ENCODE results near the gene SEC61A2. TPM values are rescaled to one million over a fixed set of nuclear protein-coding genes. Genes with fewer than 3 reads are reported as not detected.

SEC61A2 gene
- total RNA-seq, 4 donors from 2014 or later, result 3.8 to 23.0 (median 16.2) TPM

GRCh38 chr10:12140038-12140437 lies 10.6 kb downstream of the SEC61A2 start:
- DNase-seq, result no peak
- H3K9me3 ChIP-seq, result no peaks in the 10 kb centered on the region
- H3K4me3 ChIP-seq, result no peak overlapping the region
- no peak overlapping the region for H3K27ac ChIP-seq
- intact Hi-C loops (cut with DNase I; ENCODE audit: low total_unique reads), result no loop called here
- H3K27me3 ChIP-seq, result no peaks in the 10 kb centered on the region
- H3K4me1 ChIP-seq, result peaks cover 0 to 3% of the 10 kb centered on the region in 2 donors
- TF ChIP-seq POLR2A (IDR thresholded peaks at IDR 0.05) (no peak), CTCF (IDR thresholded peaks at IDR 0.05) (no peak)
- no peaks in the 10 kb centered on the region for H3K36me3 ChIP-seq

GRCh38 chr10:12144538-12144937 lies 15.1 kb downstream of the SEC61A2 start:
- no peaks in the 10 kb centered on the region for H3K27me3 ChIP-seq
- no peak for DNase-seq
- H3K4me1 ChIP-seq, result no peaks in the 10 kb centered on the region
- intact Hi-C loops (cut with DNase I; ENCODE audit: low total_unique reads), result no loop called here
- H3K9me3 ChIP-seq, result no peaks in the 10 kb centered on the region
- no peak for TF ChIP-seq CTCF (IDR thresholded peaks at IDR 0.05)
- no peak for TF ChIP-seq POLR2A (IDR thresholded peaks at IDR 0.05)
- no peak overlapping the region for H3K27ac ChIP-seq
- no peak overlapping the region for H3K4me3 ChIP-seq
- no peaks in the 10 kb centered on the region for H3K36me3 ChIP-seq

GRCh38 chr10:12150163-12150562 lies 20.7 kb downstream of the SEC61A2 start:
- no peaks in the 10 kb centered on the region for H3K36me3 ChIP-seq
- H3K9me3 ChIP-seq, result no peaks in the 10 kb centered on the region
- H3K27me3 ChIP-seq, result no peaks in the 10 kb centered on the region
- no peaks in the 10 kb centered on the region for H3K4me1 ChIP-seq
- DNase-seq, result no peak
- no peak overlapping the region for H3K4me3 ChIP-seq
- H3K27ac ChIP-seq, result no peak overlapping the region
- TF ChIP-seq POLR2A (IDR thresholded peaks at IDR 0.05) (no peak), CTCF (IDR thresholded peaks at IDR 0.05) (no peak)
- intact Hi-C loops (cut with DNase I; ENCODE audit: low total_unique reads), result no loop called here

- TF ChIP-seq CTCF (IDR thresholded peaks at IDR 0.05), result no peak
- TF ChIP-seq POLR2A (IDR thresholded peaks at IDR 0.05), result no peak
- H3K9me3 ChIP-seq, result no peaks in the 10 kb centered on the region
- H3K4me1 ChIP-seq, result no peaks in the 10 kb centered on the region
- H3K36me3 ChIP-seq, result no peaks in the 10 kb centered on the region
- H3K27ac ChIP-seq, result no peak overlapping the region
- H3K4me3 ChIP-seq, result no peak overlapping the region
- DNase-seq, result no peak
- no peaks in the 10 kb centered on the region for H3K27me3 ChIP-seq
- intact Hi-C loops (cut with DNase I; ENCODE audit: low total_unique reads), result no loop called here
Measured at GRCh38 chr10:12154516-12154915, 25.0 kb downstream of the SEC61A2 start.

GRCh38 chr10:12156367-12157123 lies 27.1 kb downstream of the SEC61A2 start:
- H3K4me1 ChIP-seq, result no peaks in the 10 kb centered on the region
- TF ChIP-seq POLR2A (IDR thresholded peaks at IDR 0.05) (no peak), CTCF (IDR thresholded peaks at IDR 0.05) (no peak)
- no peak overlapping the region for H3K27ac ChIP-seq
- no peak for DNase-seq
- intact Hi-C loops (cut with DNase I; ENCODE audit: low total_unique reads), result no loop called here
- no peak overlapping the region for H3K4me3 ChIP-seq
- H3K27me3 ChIP-seq, result no peaks in the 10 kb centered on the region
- H3K36me3 ChIP-seq, result no peaks in the 10 kb centered on the region
- H3K9me3 ChIP-seq, result no peaks in the 10 kb centered on the region

All from uterus (tissue), 4 donors.